Adrenal gland (tissue), 5 donors: ENCODE measurements around the gene TBKBP1.

ENCODE experiments used
- CTCF ChIP-seq, 6 experiments: fragments of 450-650 bp in 4 of 6; fragments of 200-600 bp in 2 of 6; sonication (generic) in 1 of 6; IDR thresholded peaks; 1 replicate in 5 of 6; 2 replicates in 1 of 6; pipeline versions ENCODE4 v1.5.1 to v1.8.0; 2016 to 2021; ENCODE audit warnings: antibody characterized with exemption in 6 of 6, mild to moderate bottlenecking in 2 of 6, moderate library complexity in 1 of 6
- POLR2A ChIP-seq, 2 donors: fragments of 450-650 bp; IDR thresholded peaks; one replicate each; pipeline ENCODE4 v1.6.1; 2017; ENCODE audit warnings: antibody characterized with exemption in 2 of 2, mild to moderate bottlenecking in 2 of 2, moderate library complexity in 1 of 2
- donor health status: DM: no; HTN: no; CAD: no.

- TF ChIP-seq CTCF (IDR thresholded peaks at IDR 0.05) (no peak), POLR2A (IDR thresholded peaks at IDR 0.05) (peak; percentile 43 to 69)
These were observed 43.9 kb upstream of the TBKBP1 start for GRCh38 chr17:47649972-47650524.
